ENCODE measurements around the gene PNLIPRP3. TPM values are rescaled to one million over a fixed set of nuclear protein-coding genes. Genes with fewer than 3 reads are reported as not detected.

The PNLIPRP3 gene
- total RNA-seq, 6 experiments from 2014 or later: not detected

- DNase-seq (no peak), ATAC-seq (no peak)
- Histone ChIP-seq H3K36me3 (no peaks in the 10 kb centered on the region), H3K4me1 (no peaks in the 10 kb centered on the region), H3K4me3 (no peak overlapping the region), H3K9me3 (no peaks in the 10 kb centered on the region), H3K27ac (no peak overlapping the region), H3K27me3 (no peaks in the 10 kb centered on the region)
- WGBS (ENCODE audit: insufficient coverage, low coverage, low lambda C conversion rate, missing lambda C conversion rate): 68% methylated on average over 5 of the region's 5 CpGs
- TF ChIP-seq CTCF (IDR thresholded peaks at IDR 0.05) (no peak), POLR2A (IDR thresholded peaks at IDR 0.05) (no peak)
- intact Hi-C loops (cut with DNase I): no loop called here
These were observed 12.8 kb downstream of the PNLIPRP3 start for GRCh38 chr10:116440330-116441030.

GRCh38 chr10:116444527-116445142 lies 17.0 kb downstream of the PNLIPRP3 start:
- peak; percentile 66 to 68 (median 66) for ATAC-seq
- no peak for DNase-seq
- TF ChIP-seq POLR2A (IDR thresholded peaks at IDR 0.05) (no peak), CTCF (IDR thresholded peaks at IDR 0.05) (peak; percentile 45 to 89 (median 84))

GRCh38 chr10:116450861-116451260 lies 23.2 kb downstream of the PNLIPRP3 start:
- Histone ChIP-seq H3K27me3 (no peaks in the 10 kb centered on the region), H3K27ac (no peak overlapping the region), H3K4me1 (no peaks in the 10 kb centered on the region), H3K9me3 (no peaks in the 10 kb centered on the region), H3K4me3 (no peak overlapping the region), H3K36me3 (no peaks in the 10 kb centered on the region)
- 27% methylated on average over 2 of the region's 2 CpGs for WGBS (ENCODE audit: insufficient coverage, low coverage, low lambda C conversion rate, missing lambda C conversion rate)
- TF ChIP-seq POLR2A (IDR thresholded peaks at IDR 0.05) (no peak), CTCF (IDR thresholded peaks at IDR 0.05) (no peak)
- intact Hi-C loops (cut with DNase I): no loop called here
- no peak for DNase-seq
- ATAC-seq: no peak

More at GRCh38 chr10:116444527-116445142, 17.0 kb downstream of the PNLIPRP3 start:
- H3K36me3 ChIP-seq: no peaks in the 10 kb centered on the region
- H3K27me3 ChIP-seq: no peaks in the 10 kb centered on the region
- no peaks in the 10 kb centered on the region for H3K9me3 ChIP-seq
- no peaks in the 10 kb centered on the region for H3K4me1 ChIP-seq
- 17% methylated on average over 4 of the region's 4 CpGs for WGBS (ENCODE audit: insufficient coverage, low coverage, low lambda C conversion rate, missing lambda C conversion rate)
- H3K27ac ChIP-seq: no peak overlapping the region
- H3K4me3 ChIP-seq: no peak overlapping the region
- intact Hi-C loops (cut with DNase I): no loop called here

- ATAC-seq (no peak), DNase-seq (no peak)
- Histone ChIP-seq H3K27ac (no peak overlapping the region), H3K9me3 (no peaks in the 10 kb centered on the region), H3K27me3 (no peaks in the 10 kb centered on the region), H3K4me1 (no peaks in the 10 kb centered on the region), H3K36me3 (no peaks in the 10 kb centered on the region), H3K4me3 (no peak overlapping the region)
- TF ChIP-seq CTCF (IDR thresholded peaks at IDR 0.05) (no peak), POLR2A (IDR thresholded peaks at IDR 0.05) (no peak)
- intact Hi-C loops (cut with DNase I): no loop called here
- WGBS (ENCODE audit: insufficient coverage, low coverage, low lambda C conversion rate, missing lambda C conversion rate): 0% methylated on average over 1 of the region's 1 CpG
These were observed 24.2 kb downstream of the PNLIPRP3 start for GRCh38 chr10:116451711-116452337.
